H1 (cell line): Measurements from ENCODE around the gene PRDM2. TPM values are rescaled to one million over a fixed set of nuclear protein-coding genes. Genes with fewer than 3 reads are reported as not detected.

ENCODE experiments used
- CTCF ChIA-PET: fragments of 300-600 bp; sonication (Branson Sonifier 250); formaldehyde crosslinking; loops from one replicate; lab custom pipeline; 2021; ENCODE audit not compliant: partially characterized antibody; lab: Charles Lee
- POLR2A ChIA-PET: fragments of 300-600 bp; sonication (Branson Sonifier 250); formaldehyde crosslinking; loops from one replicate; lab custom pipeline; 2021; ENCODE audit warnings: inconsistent platforms; ENCODE audit not compliant: partially characterized antibody; lab: Charles Lee
- DNase-seq, 2 experiments: peaks; one replicate each; pipeline versions ENCODE4 v3.0.0 to v3.0.0-alpha.2; 2010 to 2022; ENCODE audit warnings: low spot score in 2 of 2, low read depth in 1 of 2, mixed read lengths in 1 of 2
- FAIRE-seq: peaks from 2 replicates; lab custom pipeline; 2011; peaks lifted over from hg19 to GRCh38; lab: Jason Lieb, UNC
- H2AFZ ChIP-seq: 2 replicates; pipeline ENCODE4 v1.8.1; 2012; ENCODE audit warnings: low read length, inconsistent platforms
- H2AK5ac ChIP-seq: 2 replicates; pipeline ENCODE4 v1.6.1; 2013; ENCODE audit warnings: low read depth, low read length
- H2BK120ac ChIP-seq: replicated peaks from 2 replicates; pipeline ENCODE3; 2013; ENCODE audit warnings: low read depth, low read length, inconsistent platforms
- H2BK12ac ChIP-seq: 2 replicates; pipeline ENCODE4 v1.6.1; 2013; ENCODE audit warnings: low read depth, low read length
- H2BK15ac ChIP-seq: 2 replicates; pipeline ENCODE4 v1.6.1; 2013; ENCODE audit warnings: low read length
- H2BK20ac ChIP-seq: 2 replicates; pipeline ENCODE4 v1.6.1; 2013; ENCODE audit warnings: low read length
- H2BK5ac ChIP-seq: 2 replicates; pipeline ENCODE4 v1.6.1; 2013; ENCODE audit warnings: low read depth, low read length
- H3K14ac ChIP-seq: 2 replicates; pipeline ENCODE4 v1.6.1; 2013; ENCODE audit warnings: inconsistent platforms; ENCODE audit not compliant: insufficient read length
- H3K18ac ChIP-seq: 2 replicates; pipeline ENCODE4 v1.6.1; 2013; ENCODE audit warnings: low read length; ENCODE audit errors: extremely low read depth
- H3K23ac ChIP-seq: 2 replicates; pipeline ENCODE4 v1.6.1; 2013; ENCODE audit warnings: inconsistent platforms; ENCODE audit not compliant: insufficient read length
- H3K23me2 ChIP-seq: 2 replicates; pipeline ENCODE4 v1.6.1; 2013; ENCODE audit warnings: low read depth, low read length
- H3K27ac ChIP-seq: 2 replicates; pipeline ENCODE4 v1.6.1; 2011; ENCODE audit warnings: low read depth, low read length, inconsistent platforms
- H3K27me3 ChIP-seq, 4 experiments: replicated peaks in 1 of 4; 1 replicate in 1 of 4; 2 replicates in 3 of 4; pipeline versions ENCODE4 v1.6.1 to v1.8.1; 2011 to 2013; ENCODE audit warnings: low read length in 3 of 4, mild to moderate bottlenecking in 3 of 4, inconsistent platforms in 2 of 4, mixed read lengths in 2 of 4, moderate library complexity in 1 of 4; ENCODE audit not compliant: control insufficient read depth in 3 of 4, insufficient read depth in 3 of 4; ENCODE audit errors: extremely low read depth in 1 of 4
- H3K36me3 ChIP-seq, 4 experiments: 2 replicates each; pipeline versions ENCODE4 v1.6.1 to v1.8.1; 2011 to 2013; ENCODE audit warnings: mild to moderate bottlenecking in 4 of 4, low read length in 3 of 4, moderate library complexity in 2 of 4, control low read depth in 1 of 4, inconsistent platforms in 1 of 4; ENCODE audit not compliant: insufficient read depth in 4 of 4, control insufficient read depth in 2 of 4
- H3K4ac ChIP-seq: replicated peaks from 2 replicates; pipeline ENCODE3; 2013; ENCODE audit warnings: low read length, low read depth, mixed read lengths, inconsistent platforms; ENCODE audit not compliant: insufficient read length
- H3K4me1 ChIP-seq, 4 experiments: replicated peaks in 1 of 4; 1 replicate in 1 of 4; 2 replicates in 3 of 4; pipeline versions ENCODE4 v1.6.1 to v1.8.1; 2011 to 2013; ENCODE audit warnings: low read length in 3 of 4, inconsistent platforms in 2 of 4, mixed read lengths in 1 of 4; ENCODE audit not compliant: insufficient read depth in 4 of 4, control insufficient read depth in 3 of 4
- H3K4me2 ChIP-seq, 2 experiments: 2 replicates each; pipeline versions ENCODE4 v1.6.1 to v1.8.1; 2011 to 2013; ENCODE audit warnings: low read depth in 2 of 2, low read length in 2 of 2, control low read depth in 1 of 2, inconsistent platforms in 1 of 2, mild to moderate bottlenecking in 1 of 2; ENCODE audit not compliant: insufficient read depth in 1 of 2
- H3K4me3 ChIP-seq, 4 experiments: fragments of 200-600, 300-600 bp in 1 of 4; sonication (generic), shearing (Covaris generic), sonication (Bioruptor Twin) in 1 of 4; 2 replicates each; pipeline versions ENCODE4 v1.5.1 to v1.8.1; 2011 to 2016; ENCODE audit warnings: low read length in 4 of 4, low read depth in 3 of 4, control low read depth in 2 of 4, inconsistent platforms in 2 of 4, mild to moderate bottlenecking in 2 of 4, mixed read lengths in 1 of 4, moderate library complexity in 1 of 4; ENCODE audit not compliant: insufficient read depth in 2 of 4; ENCODE audit errors: extremely low read depth in 1 of 4
- H3K56ac ChIP-seq: replicated peaks from 2 replicates; pipeline ENCODE3; 2013; ENCODE audit warnings: low read depth, mild to moderate bottlenecking, mixed read lengths, low read length, inconsistent platforms; ENCODE audit not compliant: insufficient read length
- H3K79me1 ChIP-seq: 2 replicates; pipeline ENCODE4 v1.6.1; 2013; ENCODE audit warnings: low read depth, low read length, control low read depth
- H3K79me2 ChIP-seq, 2 experiments: 2 replicates each; pipeline versions ENCODE4 v1.6.1 to v1.8.1; 2012 to 2013; ENCODE audit warnings: low read length in 2 of 2, mild to moderate bottlenecking in 2 of 2, inconsistent platforms in 1 of 2; ENCODE audit not compliant: insufficient read depth in 2 of 2, control insufficient read depth in 1 of 2
- H3K9ac ChIP-seq, 4 experiments: replicated peaks in 1 of 4; 1 replicate in 1 of 4; 2 replicates in 3 of 4; pipeline versions ENCODE4 v1.6.1 to v1.8.1; 2011 to 2013; ENCODE audit warnings: low read depth in 3 of 4, low read length in 3 of 4, control low read depth in 2 of 4, mild to moderate bottlenecking in 2 of 4, moderate library complexity in 2 of 4, inconsistent platforms in 1 of 4; ENCODE audit errors: extremely low read depth in 1 of 4
- H3K9me3 ChIP-seq, 2 experiments: 2 replicates each; pipeline versions ENCODE4 v1.6.1 to v1.8.1; 2012 to 2013; ENCODE audit warnings: mild to moderate bottlenecking in 2 of 2, moderate library complexity in 2 of 2, control low read depth in 1 of 2, inconsistent platforms in 1 of 2, low read depth in 1 of 2, low read length in 1 of 2, mixed read lengths in 1 of 2; ENCODE audit not compliant: insufficient read depth in 2 of 2
- H4K20me1 ChIP-seq, 2 experiments: replicated peaks in 1 of 2; 2 replicates each; pipeline versions ENCODE3 to v1.8.1; 2011 to 2013; ENCODE audit warnings: inconsistent platforms in 2 of 2, low read length in 2 of 2, mild to moderate bottlenecking in 1 of 2; ENCODE audit not compliant: insufficient read depth in 2 of 2, control insufficient read depth in 1 of 2
- H4K5ac ChIP-seq: 2 replicates; pipeline ENCODE4 v1.6.1; 2013; ENCODE audit warnings: low read length, low read depth, mixed read lengths, inconsistent platforms; ENCODE audit not compliant: insufficient read length
- H4K8ac ChIP-seq: 2 replicates; pipeline ENCODE4 v1.8.0; 2013; ENCODE audit warnings: mild to moderate bottlenecking, moderate library complexity, low read length, inconsistent platforms; ENCODE audit not compliant: insufficient read depth; ENCODE audit errors: extremely low read depth
- H4K91ac ChIP-seq: replicated peaks from 2 replicates; pipeline ENCODE3; 2013; ENCODE audit warnings: low read length, mixed read lengths, inconsistent platforms; ENCODE audit not compliant: insufficient read length
- KDM1A ChIP-seq: fragments of 200-600, 300-600 bp; sonication (generic); IDR thresholded peaks from 2 replicates; pipeline ENCODE4 v1.7.1; 2016; ENCODE audit warnings: mild to moderate bottlenecking, low read length, borderline replicate concordance
- NRF1 ChIP-seq: IDR thresholded peaks from 2 replicates; pipeline ENCODE4 v1.6.1; 2011; ENCODE audit warnings: mild to moderate bottlenecking, low read depth, low read length, improper control_type of control experiment
- RAD21 ChIP-seq, 2 experiments: IDR thresholded peaks in 1 of 2; conservative IDR thresholded peaks in 1 of 2; 2 replicates each; pipeline ENCODE4 v1.6.1; 2011; ENCODE audit warnings: low read depth in 2 of 2, low read length in 2 of 2, improper control_type of control experiment in 1 of 2, inconsistent platforms in 1 of 2, mild to moderate bottlenecking in 1 of 2, moderate library complexity in 1 of 2
- SAP30 ChIP-seq: fragments of 300-600 bp; sonication (generic); IDR thresholded peaks from 2 replicates; pipeline ENCODE4 v1.7.1; 2012; ENCODE audit warnings: low read length, moderate library complexity, mild to moderate bottlenecking, inconsistent platforms; ENCODE audit not compliant: insufficient read depth, insufficient replicate concordance
- WGBS, 2 experiments: shearing (Covaris generic) in 1 of 2; methylation state at CpG; one replicate each; pipeline versions ENCODE4 v1.1.6 to v1.1.7; 2013 to 2015; ENCODE audit warnings: low lambda C conversion rate in 2 of 2, mixed read lengths in 2 of 2, inconsistent platforms in 1 of 2, low coverage in 1 of 2, missing lambda C conversion rate in 1 of 2; ENCODE audit not compliant: insufficient replicate concordance in 2 of 2, insufficient coverage in 1 of 2, insufficient read length in 1 of 2; ENCODE audit errors: extremely low coverage in 1 of 2, missing lambda C conversion rate in 1 of 2; 5-methylcytosine and 5-hydroxymethylcytosine counted together
- polyA plus RNA-seq, 7 experiments: library from polyadenylated mRNA; depleted of rRNA in 3 of 7; stranded (reverse) in 5 of 7; unstranded in 2 of 7; fragments of >200 nt in 5 of 7; fragments of 200-250 nt in 2 of 7; gene quantifications; 1 replicate in 5 of 7; 2 replicates in 1 of 7; 4 replicates in 1 of 7; pipeline versions ENCODE4 v1.2.1 to v1.2.3, GENCODE V29; 2011 to 2013; ENCODE audit warnings: missing spikeins in 2 of 7, mixed read lengths in 2 of 7
- total RNA-seq: library from RNA; stranded (reverse); fragmentation: NEBNext Ultra II Directional; extraction: Animal tissue kit (Norgen Biotek cat#: 25700); gene quantifications from 2 replicates; pipeline ENCODE4 v1.2.1, GENCODE V29; 2021

The PRDM2 gene
- total and polyA plus RNA-seq, 2 of the 8 experiments (the other 6 are each of a cell fraction or from before 2014, with no cell fraction given): 5.8 to 21.2 TPM

DNA sequence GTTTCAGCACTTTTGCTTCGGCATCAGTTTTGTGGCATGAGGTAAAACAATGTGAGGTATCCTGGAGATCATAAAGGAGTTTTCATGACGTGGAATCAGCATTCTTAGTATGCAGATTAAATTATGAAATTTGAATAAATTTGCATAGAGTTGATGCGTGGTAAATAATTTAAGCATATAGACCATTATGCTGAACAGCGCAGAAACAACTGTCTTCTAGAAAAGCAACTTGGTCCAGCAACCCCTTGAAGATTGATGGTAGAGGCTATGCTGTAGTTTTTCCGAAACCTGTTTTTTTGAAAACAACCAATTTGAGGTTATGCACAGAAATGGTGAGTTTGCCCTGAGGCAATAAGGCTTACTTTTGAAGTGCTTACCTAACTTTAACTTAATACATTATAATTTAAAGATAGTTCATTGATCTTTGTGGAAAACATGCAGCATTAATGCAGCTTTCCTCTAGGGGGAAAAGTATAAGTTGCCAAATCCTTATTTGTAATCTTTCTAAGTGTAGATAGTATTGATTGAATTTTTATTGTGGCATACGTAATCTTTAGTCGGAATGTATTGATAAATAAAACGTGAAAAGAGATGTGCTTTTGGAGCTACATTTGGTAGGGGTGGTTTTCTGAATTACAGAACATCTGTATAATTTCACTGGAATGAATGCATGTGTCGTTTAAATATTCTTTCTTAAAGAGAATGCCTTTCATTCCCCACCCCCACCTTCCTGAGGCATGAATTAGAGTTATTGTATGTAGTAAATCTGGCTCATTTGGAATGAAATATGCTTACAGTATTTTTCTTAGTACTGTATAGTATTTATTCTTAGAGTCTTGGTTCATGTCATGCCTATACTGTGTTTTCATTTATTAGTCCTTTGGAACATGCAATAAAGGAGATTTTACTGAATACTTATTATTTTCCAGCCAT lies 3.8 kb downstream of the PRDM2 start:
- Histone ChIP-seq H3K14ac (no peak overlapping the region), H3K9me3 (peaks cover 0 to 2% of the 10 kb centered on the region in 2 experiments; a peak in 1 of 4 replicates), H3K79me1 (no peaks in the 10 kb centered on the region), H3K79me2 (peaks cover 0 to 46% of the 10 kb centered on the region in 2 experiments; a peak in 2 of 4 replicates), H3K4me3 (no peak overlapping the region), H2BK120ac (no peak overlapping the region), H2BK20ac (no peak overlapping the region), H3K23me2 (peaks cover 4% of the 10 kb centered on the region), H3K9ac (no peak overlapping the region), H4K91ac (no peak overlapping the region), H2BK15ac (no peak overlapping the region), H3K27ac (no peak overlapping the region), H3K56ac (no peak overlapping the region), H4K8ac (no peak overlapping the region), H3K4me2 (no peak overlapping the region), H3K36me3 (no peaks in the 10 kb centered on the region), H3K4ac (no peak overlapping the region), H2AFZ (no peak overlapping the region), H2BK5ac (no peak overlapping the region), H2AK5ac (no peak overlapping the region), H2BK12ac (no peak overlapping the region), H3K4me1 (peaks cover 0 to 7% (median 2%) of the 10 kb centered on the region in 4 experiments; a peak in 3 of 7 replicates), H4K20me1 (peaks cover 2 to 3% of the 10 kb centered on the region in 2 experiments), H4K5ac (no peak overlapping the region), H3K18ac (no peak overlapping the region), H3K23ac (no peak overlapping the region), H3K27me3 (peaks cover 1 to 18% (median 14%) of the 10 kb centered on the region in 4 experiments)
- DNase-seq (no peak), FAIRE-seq (no peak)
- WGBS, 2 experiments: 84 to 100% methylated on average over 3 to 9 of the region's 9 CpGs
- POLR2A ChIA-PET: no interaction called here
- CTCF ChIA-PET: interaction anchor here (0.7 to 1.8 kb wide), 3 partner anchors 9 to 110 kb away, joined by 3 to 5 read pairs (median 3); no protein-coding TSS in a partner anchor
- TF ChIP-seq RAD21 (IDR thresholded peaks at IDR 0.05 in 1 of 2, conservative IDR thresholded peaks at IDR 0.05 in 1 of 2; ENCODE audit: low read depth in 2 of 2, low read length in 2 of 2) (no peak), NRF1 (no peak), SAP30 (no peak), KDM1A (no peak)
